Measurements from ENCODE around the gene LIPK.
"Not testable (repeated sequence)": the region's sequence is repeated elsewhere in the genome, so short reads cannot be mapped to it uniquely, and the experiment has no call there.

LIPK gene, protein sequence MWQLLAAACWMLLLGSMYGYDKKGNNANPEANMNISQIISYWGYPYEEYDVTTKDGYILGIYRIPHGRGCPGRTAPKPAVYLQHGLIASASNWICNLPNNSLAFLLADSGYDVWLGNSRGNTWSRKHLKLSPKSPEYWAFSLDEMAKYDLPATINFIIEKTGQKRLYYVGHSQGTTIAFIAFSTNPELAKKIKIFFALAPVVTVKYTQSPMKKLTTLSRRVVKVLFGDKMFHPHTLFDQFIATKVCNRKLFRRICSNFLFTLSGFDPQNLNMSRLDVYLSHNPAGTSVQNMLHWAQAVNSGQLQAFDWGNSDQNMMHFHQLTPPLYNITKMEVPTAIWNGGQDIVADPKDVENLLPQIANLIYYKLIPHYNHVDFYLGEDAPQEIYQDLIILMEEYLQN

DNA sequence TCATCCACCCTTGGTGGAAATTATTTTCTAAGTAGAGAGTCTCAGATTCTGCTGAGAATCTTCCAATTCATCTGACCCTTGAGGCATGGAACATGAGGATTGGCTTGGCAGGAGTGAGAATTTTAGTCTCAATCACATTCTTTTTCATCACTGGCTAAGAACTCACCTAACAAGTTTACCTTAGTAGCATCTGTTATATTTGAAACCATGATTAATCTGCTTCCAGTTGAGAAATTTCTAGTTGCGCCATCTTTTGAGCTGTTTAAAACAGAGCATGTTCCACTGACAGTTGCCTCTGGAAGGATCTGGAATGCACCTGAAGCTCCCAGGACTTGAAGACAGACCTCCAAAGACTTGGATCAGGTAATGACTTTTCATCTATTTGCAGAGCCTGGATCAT is at the start of gene LIPK:
Gene LIPK (plus strand): TSS at position 292 of the 400 bp plus-strand sequence. CDS start 18,295 bp downstream, outside the sequence.
- DNase-seq (ENCODE audit: low spot score) = no peak

DNA sequence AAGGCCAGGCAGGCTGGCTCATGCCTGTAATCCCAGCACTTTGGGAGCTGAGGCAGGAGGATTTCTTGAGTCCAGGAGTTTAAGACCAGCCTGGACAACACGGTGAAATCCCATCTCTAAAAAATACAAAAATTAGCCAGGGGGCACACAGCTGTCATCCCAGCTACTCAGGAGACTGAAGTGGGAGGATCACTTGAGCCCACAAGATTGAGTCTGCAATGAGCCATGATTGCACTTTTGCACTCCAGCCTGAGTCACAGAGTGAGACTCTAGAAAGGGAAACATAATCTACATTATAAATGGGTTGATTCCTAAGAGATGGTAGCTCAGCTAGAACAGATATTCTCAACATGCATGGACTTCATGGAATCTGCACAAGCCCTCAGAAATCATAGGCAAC is 48.1 kb upstream of the LIPK start:
- DNase-seq (ENCODE audit: low spot score) = no peak

DNA sequence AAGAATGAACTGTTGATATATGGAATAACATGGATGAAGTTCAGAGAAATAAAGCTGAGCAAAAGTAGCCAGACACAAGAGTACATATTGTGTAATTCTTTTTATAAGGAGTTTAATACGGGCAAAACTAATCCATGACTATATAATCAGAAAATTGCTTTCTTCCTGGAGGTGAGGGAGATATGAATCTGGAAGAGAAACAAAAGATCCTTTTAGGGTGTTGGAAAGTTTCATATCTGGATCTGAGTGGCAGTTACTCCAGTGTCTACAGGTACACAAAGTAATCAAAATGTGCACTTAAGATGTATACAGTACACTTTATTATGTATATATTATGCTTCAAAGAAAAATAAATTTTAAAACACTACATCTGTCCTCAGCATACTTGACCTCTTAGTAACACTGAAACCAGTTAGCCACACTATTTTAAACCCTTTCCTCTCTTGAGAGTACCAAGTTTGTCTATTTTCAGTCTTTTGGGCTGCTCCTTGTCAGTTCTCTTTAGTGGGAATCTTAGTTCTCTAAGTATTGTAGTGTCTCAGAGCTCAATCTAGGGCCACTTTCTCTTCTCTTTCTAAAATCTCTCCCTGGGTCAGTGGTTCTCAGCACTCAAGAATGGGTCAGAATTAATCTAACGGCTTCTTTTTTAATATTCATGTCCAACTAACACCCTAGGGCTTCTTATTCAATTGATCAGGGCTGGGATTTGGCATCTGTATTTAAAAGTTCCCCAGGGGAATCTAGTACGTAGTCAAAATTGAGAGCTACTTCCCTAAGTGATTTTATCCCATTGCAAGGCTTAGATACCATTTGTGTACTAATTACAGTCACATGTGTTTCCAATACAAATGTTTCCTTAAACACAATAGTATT is 46.1 kb upstream of the LIPK start:
- DNase-seq (ENCODE audit: low spot score) = peak; percentile 7

DNA sequence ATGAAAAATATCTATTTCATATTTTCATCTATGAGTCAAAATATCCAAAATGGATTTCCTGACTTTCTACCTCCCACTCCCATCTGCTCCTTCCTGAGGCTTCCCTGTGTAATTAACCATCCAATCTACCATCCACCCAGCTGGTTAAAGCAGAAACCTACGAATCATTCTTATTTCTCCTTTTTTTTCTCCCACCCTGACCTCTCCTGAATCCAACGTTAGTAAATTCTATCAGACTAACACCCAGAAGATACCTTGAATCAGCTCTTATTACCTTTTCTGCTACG is 45.5 kb upstream of the LIPK start:
- DNase-seq (ENCODE audit: low spot score) = no peak

DNA sequence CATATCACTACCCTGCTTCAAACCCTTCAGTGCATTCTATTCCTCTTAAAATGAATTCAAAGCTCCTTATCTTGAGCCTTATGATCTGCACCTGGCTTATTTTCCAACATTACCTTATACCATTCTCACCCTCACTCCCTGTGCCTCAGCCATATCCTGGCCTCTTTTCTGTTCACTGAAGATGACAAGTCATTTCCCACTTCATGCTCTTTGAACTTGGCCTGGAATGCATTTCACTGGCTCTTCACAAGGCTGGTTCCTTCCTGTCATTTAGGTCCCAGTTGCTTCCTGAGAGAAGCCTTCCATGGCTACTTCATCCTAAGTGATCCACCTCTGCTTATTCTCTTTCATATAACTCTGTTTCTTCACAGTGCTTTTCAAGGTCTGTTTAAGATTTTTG is 45.0 kb upstream of the LIPK start:
- DNase-seq (ENCODE audit: low spot score) = no peak

DNA sequence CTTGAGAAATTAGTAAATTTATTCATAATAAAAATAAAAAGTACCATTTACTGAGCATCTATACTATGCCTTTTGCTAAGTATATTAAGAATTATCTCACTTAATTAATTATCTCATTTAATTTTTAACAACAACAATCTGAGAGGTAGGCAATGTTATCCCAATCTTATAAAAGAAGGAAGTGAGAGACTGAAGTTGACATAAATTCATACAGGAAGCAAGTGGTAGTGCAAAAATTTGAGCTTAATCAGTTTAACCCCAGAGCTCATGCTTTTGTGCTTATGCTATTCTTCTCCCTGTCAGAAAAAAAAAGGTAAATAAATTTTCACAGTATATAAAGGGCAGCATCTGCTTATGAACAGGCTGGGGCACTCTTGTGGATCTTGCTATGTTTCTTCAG is 44.5 kb upstream of the LIPK start:
- DNase-seq (ENCODE audit: low spot score) = no peak

DNA sequence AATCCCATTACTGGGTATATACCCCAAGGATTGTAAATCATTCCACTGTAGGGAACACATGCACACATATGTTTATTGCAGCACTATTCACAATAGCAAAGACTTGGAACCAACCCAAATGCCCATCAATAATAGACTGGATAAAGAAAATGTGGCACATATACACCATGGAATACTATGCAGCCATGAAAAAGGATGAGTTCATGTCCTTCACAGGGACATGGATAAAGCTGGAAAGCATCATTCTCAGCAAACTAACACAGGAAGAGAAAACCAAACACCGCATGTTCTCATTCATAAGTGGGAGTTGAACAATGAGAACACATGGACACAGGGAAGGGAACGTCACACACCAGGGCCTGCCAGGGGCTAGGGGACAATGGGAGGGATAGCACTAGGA is 42.9 kb upstream of the LIPK start:
- DNase-seq (ENCODE audit: low spot score) = not testable (repeated sequence)

DNA sequence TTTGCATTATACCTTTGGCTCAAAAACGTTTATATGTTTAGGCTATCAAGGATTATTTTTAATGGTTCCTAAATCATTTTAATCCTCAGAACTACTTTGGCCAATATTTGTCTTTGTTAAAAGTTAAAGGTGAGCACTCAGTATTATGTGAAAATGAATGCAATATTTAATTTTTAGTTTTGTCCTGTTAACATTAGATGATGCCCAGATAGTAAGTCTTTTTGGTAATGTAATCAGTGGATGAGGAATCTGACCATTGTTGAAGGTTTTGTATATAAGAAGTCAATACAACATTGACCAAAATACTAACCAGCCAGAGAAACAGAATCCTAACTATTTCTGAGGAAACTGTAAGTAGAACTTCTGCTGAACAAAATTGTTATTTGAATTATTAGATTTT is 41.9 kb upstream of the LIPK start, which contains the start of gene LIPF:
Gene LIPF (plus strand): TSS at position 301 of the 400 bp plus-strand sequence. CDS start 2,856 bp downstream, outside the sequence.
- DNase-seq (ENCODE audit: low spot score) = no peak

DNA sequence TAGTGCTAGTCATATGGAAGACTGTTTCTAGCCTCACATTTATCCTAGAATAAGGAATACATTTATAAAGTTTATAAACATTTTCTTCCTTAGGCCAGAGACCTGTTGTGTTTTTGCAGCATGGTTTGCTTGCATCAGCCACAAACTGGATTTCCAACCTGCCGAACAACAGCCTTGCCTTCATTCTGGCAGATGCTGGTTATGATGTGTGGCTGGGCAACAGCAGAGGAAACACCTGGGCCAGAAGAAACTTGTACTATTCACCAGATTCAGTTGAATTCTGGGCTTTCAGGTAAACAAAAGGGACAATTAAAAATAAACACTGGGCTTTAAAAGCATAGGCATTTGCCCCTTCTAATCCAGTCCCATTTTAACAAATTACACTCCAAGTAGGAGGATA is 37.6 kb upstream of the LIPK start:
- DNase-seq (ENCODE audit: low spot score) = no peak

DNA sequence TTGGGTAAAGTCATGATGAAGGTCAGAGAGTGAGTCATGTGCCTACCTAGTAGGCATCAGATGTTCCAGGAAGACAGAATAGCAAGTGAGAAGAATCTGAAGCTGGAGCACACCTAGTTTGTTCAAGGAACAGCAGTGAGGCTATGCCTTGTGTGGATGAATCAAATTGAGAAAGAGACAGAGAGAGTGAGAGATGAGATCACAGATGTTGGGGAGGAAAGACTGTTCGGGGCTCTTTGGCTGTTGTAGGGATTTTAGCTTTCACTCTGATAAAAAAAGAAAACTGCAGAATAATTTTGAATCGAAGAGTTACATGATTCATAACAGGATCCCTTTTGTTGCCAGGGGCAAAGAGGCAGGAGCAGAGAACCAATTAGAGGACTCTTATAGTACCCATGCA is 35.6 kb upstream of the LIPK start:
- DNase-seq (ENCODE audit: low spot score) = no peak

DNA sequence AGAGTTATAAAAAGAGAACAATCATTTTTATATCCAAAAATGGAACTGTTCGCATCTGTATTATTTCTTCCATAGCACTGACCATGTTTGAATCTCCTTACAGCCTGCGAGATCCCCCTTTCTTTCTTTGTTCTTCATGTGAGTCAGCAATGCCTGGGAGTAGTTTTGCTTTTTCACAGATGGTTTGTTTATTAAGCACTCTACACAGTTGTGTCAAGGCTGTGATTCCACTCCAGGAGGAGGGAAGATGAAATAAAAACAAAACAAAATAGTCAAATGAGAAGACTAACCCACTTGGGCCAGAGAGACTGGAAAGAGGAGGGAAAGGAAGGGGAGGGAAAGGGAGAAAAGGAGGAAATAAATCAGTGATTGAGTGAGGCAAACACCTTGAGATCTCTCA is 34.0 kb upstream of the LIPK start:
- no peak for DNase-seq (ENCODE audit: low spot score)

DNA sequence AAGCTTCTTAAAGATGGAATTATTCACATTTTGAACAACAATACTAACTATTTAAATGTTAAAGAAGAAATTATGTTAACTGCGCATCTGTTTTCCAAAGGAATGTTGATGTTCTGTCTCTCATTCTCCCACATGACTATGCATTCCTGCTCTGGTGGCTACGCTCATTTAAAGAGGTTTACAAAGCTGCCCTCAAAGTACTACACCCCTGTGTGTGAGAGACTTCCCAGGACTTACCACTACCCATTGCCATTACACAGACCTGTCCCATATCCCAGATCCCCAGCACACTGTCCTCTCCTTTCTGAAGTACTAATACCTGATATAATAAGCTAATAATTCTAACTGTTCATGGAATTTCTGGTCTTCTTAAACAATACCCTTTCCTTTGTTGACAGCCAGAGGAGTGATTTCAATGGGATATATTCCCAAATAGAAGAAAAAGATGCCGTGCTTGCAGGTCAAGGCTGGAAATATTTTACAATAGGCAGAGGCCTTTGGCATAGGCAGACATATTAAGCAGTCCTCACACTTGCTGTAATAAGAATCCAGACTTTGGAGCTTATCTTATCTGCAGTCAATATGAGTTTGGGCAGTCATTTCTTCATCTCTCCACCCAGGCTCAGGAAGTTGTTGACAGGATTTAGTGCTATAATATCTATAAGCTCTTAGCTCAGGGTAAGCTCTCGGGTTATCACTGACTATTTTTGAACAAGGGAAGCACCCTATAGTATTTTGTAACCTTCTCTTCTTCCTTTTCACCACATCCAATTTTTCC is 29.6 kb upstream of the LIPK start:
- DNase-seq (ENCODE audit: low spot score) = no peak

DNA sequence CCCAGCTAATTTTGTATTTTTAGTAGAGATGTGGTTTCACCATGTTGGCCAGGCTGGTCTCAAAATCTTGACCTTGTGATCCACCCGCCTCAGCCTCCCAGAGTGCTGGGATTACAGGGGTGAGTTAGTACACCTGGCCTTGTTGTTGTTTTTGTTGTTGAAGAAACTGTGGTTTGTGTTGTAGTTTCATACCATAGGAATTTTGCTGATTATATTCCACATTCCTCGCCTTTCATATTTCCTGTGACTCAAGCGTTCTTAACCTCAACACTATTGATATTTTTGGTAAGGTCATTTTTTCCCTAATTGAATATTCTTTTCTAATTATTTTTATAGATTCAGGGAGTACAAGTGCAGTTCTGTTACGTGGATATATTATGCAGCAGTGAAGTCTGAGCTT is 25.1 kb upstream of the LIPK start:
- DNase-seq (ENCODE audit: low spot score) = no peak

DNA sequence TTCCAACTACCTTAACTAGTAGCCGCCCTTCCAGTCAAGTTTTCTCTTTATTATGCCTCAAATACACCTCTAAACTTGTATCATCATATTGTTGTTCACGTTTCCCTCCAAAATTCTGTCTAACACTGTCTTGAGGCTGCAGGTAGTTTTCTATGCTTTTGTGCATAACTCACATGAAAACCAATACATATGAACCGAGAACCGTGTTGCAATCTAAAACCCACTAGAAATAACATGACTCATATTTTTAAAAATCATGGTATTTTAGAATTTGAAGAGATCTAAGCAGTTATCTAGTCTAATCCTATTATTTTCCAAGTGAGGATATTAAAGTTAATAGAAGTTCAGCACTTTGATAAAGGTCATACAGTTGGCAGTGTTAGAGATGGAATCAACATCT is 23.6 kb upstream of the LIPK start:
- DNase-seq (ENCODE audit: low spot score) = no peak

DNA sequence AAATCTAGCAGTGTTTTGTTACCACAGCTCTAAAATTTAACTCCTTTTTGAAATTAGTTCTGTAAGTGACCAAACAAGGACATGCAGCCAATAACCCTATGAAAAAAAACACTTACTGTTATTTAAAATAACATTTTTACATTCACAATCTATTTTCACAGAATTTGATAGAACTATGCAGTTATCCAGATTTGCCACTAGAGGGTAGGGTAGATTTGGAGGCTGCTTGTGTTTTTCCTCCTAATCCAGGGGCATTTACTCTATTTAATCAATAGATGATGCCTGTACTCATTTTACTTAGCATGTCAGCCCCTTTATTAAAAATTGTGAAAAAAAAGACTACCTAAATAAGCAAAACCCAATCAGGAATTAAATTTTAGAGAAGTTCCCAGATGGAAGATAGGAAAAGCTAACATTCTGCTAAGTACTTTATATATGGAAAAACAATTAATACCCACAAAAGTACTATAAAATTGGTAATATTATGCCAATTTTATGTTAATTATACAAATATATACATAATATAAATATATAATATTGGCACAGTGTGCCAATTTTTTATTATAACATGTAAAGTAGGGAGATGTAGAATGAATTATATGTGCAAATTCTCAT is 18.1 kb upstream of the LIPK start:
- DNase-seq (ENCODE audit: low spot score) = peak; percentile 13

DNA sequence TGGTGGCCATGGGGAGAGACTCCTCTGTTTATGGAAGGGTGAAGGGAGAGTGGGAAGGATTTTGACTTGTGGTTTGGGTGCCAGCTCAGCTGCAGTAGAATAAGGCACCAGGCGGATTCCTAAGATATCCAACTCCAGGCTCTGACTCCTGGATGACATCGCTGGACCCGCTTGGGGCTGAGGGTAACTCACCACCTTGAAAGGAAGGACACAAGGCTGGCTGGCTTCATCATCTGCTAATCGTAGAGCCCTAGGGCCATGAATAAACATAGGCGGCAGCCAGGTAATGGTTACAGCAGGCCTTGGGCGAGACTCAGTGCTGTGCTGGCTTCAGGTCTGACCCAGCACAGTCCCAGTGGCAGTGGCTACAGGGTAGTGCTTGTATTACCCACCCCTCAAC is 16.7 kb upstream of the LIPK start:
- no peak for DNase-seq (ENCODE audit: low spot score)

DNA sequence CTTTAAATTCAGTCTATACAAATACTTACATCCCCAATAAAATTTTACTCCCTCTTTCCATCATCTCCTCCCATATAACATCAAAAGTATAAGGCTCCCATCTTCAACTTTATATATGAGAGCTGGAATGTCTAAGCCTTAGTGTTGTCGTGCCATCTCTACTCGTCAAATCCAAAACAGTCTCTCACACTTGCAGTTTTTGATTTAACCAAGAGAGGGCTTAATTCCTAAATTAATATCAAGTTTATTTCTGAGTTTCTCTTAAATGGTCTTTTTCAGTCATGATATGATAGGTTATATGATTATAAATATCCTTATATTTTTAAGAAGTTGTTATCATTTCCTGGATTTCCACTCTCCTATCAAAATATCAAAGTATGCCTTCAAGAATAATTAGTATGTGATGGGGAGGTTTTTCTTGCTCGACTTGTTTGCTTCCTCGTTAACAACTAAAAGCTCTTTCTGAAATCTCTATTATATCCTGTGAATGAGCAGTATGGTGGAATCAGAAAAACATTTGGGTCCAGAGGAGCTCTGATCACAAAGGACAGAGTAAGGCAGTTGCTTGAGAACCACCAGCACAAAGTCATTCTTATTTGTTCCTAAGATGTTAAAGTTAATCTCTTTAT is 12.5 kb upstream of the LIPK start:
- no peak for DNase-seq (ENCODE audit: low spot score)

DNA sequence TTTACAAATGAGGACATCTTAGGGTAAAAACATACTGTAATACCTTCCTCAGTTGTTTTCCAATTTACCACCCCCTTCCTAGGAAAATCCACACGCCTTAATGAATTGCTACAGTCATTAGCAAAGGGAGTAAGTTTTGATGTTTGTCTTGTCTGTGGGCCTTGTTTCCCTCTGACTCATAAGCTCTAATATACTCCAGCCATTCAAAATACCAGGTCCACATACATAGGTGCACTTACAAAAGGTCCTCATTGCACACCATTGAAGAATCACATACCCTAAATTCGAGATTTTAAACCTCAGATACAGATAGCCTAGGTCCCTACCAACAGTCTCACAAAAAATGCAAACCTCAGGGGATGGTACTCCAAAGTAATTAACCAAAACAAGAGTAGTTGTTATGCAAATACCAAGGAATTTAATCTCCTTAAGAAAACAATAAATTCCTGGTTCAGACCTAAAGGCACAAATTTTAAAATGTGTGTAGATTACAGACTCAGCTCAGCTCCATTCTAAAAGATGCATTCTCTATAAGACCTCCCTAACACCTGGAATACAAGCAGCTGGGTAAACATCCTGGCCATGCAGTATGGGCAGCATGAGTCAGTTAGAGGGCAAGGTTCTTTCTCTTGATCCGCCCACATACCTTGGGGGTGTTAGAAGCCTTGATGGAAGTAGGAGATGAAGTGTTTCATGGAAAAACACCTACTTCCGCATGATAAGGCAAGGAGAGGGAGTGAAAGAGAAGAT is 3.0 kb upstream of the LIPK start:
- no peak for DNase-seq (ENCODE audit: low spot score)

DNA sequence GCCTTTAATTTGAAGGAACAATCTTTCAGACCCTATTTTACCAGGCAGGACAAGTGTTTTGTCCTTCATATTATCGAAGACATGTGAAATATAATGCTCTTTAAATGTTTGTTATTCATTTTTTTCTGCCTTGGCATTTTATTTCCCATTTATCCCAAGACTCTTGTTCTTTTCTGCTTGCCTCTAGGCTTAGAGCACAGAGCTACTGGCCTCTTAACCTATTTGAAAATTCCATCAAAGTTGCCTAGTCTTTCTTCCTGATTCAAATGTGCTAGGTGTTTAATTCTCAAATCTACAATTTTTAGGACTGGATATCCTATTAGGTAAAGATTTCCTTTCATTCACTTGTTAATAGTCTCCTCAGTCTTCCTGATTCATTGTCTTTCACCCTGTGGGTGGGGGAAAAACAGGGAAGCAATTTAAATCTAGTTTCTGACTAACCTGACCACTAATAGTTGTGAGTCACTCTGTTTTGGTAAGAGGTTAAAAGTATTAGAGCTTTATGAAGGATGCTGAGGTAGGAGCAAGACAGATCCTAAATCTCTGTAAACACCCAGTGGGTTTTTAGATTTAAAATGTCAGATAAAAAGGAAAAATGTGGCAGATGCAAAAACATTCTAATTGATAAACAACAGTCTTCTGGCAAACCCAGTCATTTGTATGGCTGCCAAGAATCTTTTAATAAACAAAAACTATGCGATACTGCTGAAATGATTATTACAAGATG is 1.5 kb downstream of the LIPK start:
- DNase-seq (ENCODE audit: low spot score) = no peak

DNA sequence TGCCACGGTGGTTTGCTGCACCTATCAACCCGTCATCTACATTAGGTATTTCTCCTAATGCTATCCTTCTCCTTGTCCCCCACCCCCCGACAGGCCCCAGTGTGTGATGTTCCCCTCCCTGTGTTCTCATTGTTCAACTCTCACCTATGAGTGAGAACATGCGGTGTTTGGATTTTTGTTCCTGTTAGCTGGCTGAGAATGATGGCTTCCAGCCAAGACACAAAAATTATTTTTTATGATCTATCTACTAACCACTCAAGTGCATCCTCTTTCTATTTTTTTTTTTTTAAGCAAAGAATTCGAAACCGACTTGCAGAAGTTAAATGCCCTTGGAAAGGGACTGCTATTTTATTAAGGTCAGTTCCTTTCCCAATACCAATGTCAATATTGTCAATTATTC is 3.3 kb downstream of the LIPK start:
- not testable (repeated sequence) for DNase-seq (ENCODE audit: low spot score)
